HG03097 (cell line): ENCODE measurements around the gene CCDC43.
"Not testable (repeated sequence)": the region's sequence is repeated elsewhere in the genome, so short reads cannot be mapped to it uniquely, and the experiment has no call there.

Experiments
- ATAC-seq: cut with Tn5 transposase; IDR thresholded peaks from one replicate; pipeline ENCODE4 v1.9.1; 2021; ENCODE audit not compliant: unreplicated experiment, low FRiP score

The CCDC43 gene

GRCh38 chr17:44673893-44674292, 15.7 kb downstream of the CCDC43 start:
- no peak for ATAC-seq

- ATAC-seq = no peak
Observed at GRCh38 chr17:44672479-44673093, 17.0 kb downstream of the CCDC43 start.

GRCh38 chr17:44666006-44666405, 23.6 kb downstream of the CCDC43 start:
- no peak for ATAC-seq

- no peak for ATAC-seq
Observed at GRCh38 chr17:44664867-44665266, 24.7 kb downstream of the CCDC43 start.

GRCh38 chr17:44663095-44663494, 26.5 kb downstream of the CCDC43 start:
- ATAC-seq = no peak

- ATAC-seq = no peak
Observed at GRCh38 chr17:44661835-44662234, 27.7 kb downstream of the CCDC43 start.

- ATAC-seq = no peak
Observed at GRCh38 chr17:44655983-44656710, 33.4 kb downstream of the CCDC43 start, which contains the start of gene MEIOC. Gene MEIOC (plus strand): TSS chr17:44656468. CDS start chr17:44656614, 146 bp downstream.

GRCh38 chr17:44653954-44654353, 35.6 kb downstream of the CCDC43 start:
- ATAC-seq = no peak

- no peak for ATAC-seq
Observed at GRCh38 chr17:44653384-44653783, 36.2 kb downstream of the CCDC43 start.

- ATAC-seq = no peak
Observed at GRCh38 chr17:44652727-44653126, 36.8 kb downstream of the CCDC43 start.

GRCh38 chr17:44651228-44651627, 38.3 kb downstream of the CCDC43 start:
- no peak for ATAC-seq

GRCh38 chr17:44648963-44649362, 40.6 kb downstream of the CCDC43 start:
- no peak for ATAC-seq

- ATAC-seq = no peak
Observed at GRCh38 chr17:44647736-44648135, 41.8 kb downstream of the CCDC43 start.

- ATAC-seq = no peak
Observed at GRCh38 chr17:44646280-44646679, 43.3 kb downstream of the CCDC43 start.

- no peak for ATAC-seq
Observed at GRCh38 chr17:44645341-44645740, 44.2 kb downstream of the CCDC43 start.

GRCh38 chr17:44642834-44643233, 46.7 kb downstream of the CCDC43 start:
- no peak for ATAC-seq

GRCh38 chr17:44637066-44637465, 52.5 kb downstream of the CCDC43 start:
- no peak for ATAC-seq

GRCh38 chr17:44636562-44636961, 53.0 kb downstream of the CCDC43 start:
- no peak for ATAC-seq

- ATAC-seq = not testable (repeated sequence)
Observed at GRCh38 chr17:44634401-44634800, 55.2 kb downstream of the CCDC43 start.

GRCh38 chr17:44633998-44634397, 55.6 kb downstream of the CCDC43 start:
- no peak for ATAC-seq

GRCh38 chr17:44630703-44631102, 58.9 kb downstream of the CCDC43 start:
- no peak for ATAC-seq

- no peak for ATAC-seq
Observed at GRCh38 chr17:44629314-44629713, 60.3 kb downstream of the CCDC43 start.
